ENCODE results near the gene CIAO2A. TPM values are rescaled to one million over a fixed set of nuclear protein-coding genes. Genes with fewer than 3 reads are reported as not detected.

CIAO2A gene, protein sequence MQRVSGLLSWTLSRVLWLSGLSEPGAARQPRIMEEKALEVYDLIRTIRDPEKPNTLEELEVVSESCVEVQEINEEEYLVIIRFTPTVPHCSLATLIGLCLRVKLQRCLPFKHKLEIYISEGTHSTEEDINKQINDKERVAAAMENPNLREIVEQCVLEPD
- total RNA-seq = 10 to 100 TPM; 27.5 to 31.8 TPM
- 10 to 100 TPM; 54.8 to 84.8 (median 64.9) TPM for polyA plus RNA-seq
- total RNA-seq = 12.1 to 29.4 (median 25.2) reads per million in 6 experiments

DNA sequence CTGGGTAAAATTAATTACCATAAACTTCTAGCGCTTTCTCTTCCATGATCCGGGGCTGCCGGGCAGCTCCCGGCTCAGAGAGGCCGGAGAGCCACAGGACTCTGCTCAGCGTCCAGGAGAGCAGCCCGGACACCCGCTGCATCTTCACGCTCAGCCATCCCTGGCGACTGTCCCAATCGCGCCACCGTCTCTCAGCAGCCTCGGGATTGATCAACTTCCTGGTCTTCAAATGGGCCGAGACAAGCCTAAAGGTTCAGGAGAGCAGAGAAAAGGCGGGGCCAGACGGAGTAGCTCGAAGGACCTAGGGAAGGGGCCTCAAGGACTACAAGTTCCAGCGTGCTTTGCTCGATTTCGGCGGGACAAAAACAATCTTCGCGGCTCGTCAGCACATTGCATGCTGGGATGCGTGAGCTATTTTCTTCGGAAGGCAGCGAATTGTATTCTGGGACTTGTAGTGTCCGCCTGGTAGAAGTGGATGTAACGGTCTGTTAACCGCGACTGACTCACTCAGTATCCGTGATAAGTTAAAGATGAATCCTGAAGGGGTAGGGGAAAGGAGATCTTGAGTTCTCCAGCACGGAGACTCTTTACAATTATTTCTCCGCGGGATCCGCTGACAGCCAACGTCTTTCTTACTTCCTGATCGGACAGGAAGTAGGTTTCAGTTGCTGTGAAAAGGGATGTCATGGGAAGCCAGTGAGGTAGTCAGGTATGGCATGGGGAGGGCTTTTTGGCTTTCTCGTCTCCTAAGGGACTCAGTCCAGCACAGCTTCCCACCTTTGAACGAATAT is at the start of gene CIAO2A:
CIAO2A (minus strand) TSS at position 212 of the 791 bp plus-strand sequence; CDS start at position 142, 70 bp downstream.
- H3K9me3 Mint-ChIP-seq = no peaks in the 10 kb centered on the region
- DNase-seq (peak; percentile 69 to 95 (median 88)), ATAC-seq (peak; percentile 69 to 72)
- peak within 1 kb of the TSS; percentile 94 to 100 (median 100) for H3K27ac Mint-ChIP-seq
- H3K36me3 Mint-ChIP-seq = peaks cover 3 to 19% (median 4%) of the 10 kb centered on the region in 3 donors
- H3K4me1 Mint-ChIP-seq = peaks cover 42 to 89% (median 80%) of the 10 kb centered on the region in 4 donors
- no peaks in the 10 kb centered on the region for H3K27me3 Mint-ChIP-seq
- H3K4me3 Mint-ChIP-seq = peak within 1 kb of the TSS; percentile 93 to 100 (median 97)
- POLR2A ChIA-PET = interaction anchor here (0.6 to 3.6 kb wide), 17 partner anchors 9 to 902 kb away, joined by 3 to 27 read pairs (median 4); partner anchors contain the start of genes PPIB, TRIP4 and USP3

DNA sequence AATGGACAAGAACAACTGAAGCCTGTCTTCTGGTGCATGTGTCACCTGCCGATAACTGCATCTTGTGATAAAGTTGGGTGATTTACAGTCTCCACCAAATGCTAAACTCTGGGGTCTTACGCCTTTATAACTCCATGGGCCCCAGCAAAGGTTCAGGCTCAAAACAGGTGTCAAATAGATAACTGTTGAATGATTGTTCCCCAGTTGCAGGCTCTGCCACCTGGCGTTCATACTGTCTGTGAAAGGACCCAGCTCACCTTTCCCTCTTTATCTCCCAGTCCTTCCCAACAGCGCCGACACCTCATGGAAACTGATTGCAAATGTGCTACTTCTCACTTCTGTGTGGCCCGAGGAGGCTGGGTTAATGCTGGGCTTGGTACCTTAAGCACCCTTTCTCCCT is 49.6 kb upstream of the CIAO2A start:
- H3K27ac Mint-ChIP-seq = peak overlapping the region in 2 of 10 donors; percentile 20 to 22
- no peaks in the 10 kb centered on the region for H3K9me3 Mint-ChIP-seq
- no peak for ATAC-seq
- no peak overlapping the region for H3K4me3 Mint-ChIP-seq
- POLR2A ChIA-PET = no interaction called here
- peaks cover 0 to 50% (median 6%) of the 10 kb centered on the region in 3 donors for H3K36me3 Mint-ChIP-seq
- H3K4me1 Mint-ChIP-seq = peaks cover 0 to 4% (median under 1%) of the 10 kb centered on the region in 4 donors
- no peaks in the 10 kb centered on the region for H3K27me3 Mint-ChIP-seq
- no peak for DNase-seq

DNA sequence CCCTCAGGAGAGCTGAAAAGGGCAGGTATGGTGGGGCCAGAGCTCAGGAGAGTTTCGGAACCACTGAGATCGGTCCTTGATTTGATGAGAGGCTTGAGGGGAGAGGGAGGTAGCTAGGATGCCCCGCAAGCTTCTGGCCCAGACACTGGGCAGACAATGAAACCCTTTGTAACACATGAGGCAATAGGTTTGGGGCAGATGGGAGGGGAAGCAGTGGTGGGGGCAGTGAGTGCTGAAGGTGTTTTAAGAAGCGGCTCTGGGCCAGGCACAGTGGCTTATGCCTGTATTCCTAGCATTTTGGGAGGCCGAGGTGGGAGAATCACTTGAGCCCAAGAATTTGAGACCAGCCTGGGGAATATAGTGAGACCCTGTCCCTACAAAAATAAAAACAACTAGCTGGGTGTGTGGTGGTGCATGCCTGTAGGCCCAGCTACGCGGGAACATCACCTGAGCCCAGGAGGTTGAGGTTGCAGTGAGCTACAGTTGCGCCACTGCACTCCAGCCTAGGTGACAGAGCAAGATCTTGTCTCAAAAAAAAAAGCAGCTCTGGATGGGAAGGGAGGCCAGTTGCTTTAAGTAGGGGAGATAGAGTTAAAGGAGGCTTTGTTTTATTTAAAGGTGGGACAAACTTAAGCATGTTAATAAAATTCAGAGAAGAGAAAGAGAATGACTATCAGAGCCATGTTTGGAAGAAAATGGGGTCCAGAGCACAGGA is 48.3 kb upstream of the CIAO2A start:
- DNase-seq = no peak
- ATAC-seq = no peak
- Mint-ChIP-seq H3K4me3 (no peak overlapping the region), H3K27ac (peak overlapping the region in 5 of 10 donors; percentile 22 to 91 (median 53)), H3K4me1 (peaks cover 0 to 4% (median under 1%) of the 10 kb centered on the region in 4 donors), H3K36me3 (peaks cover 0 to 62% (median 6%) of the 10 kb centered on the region in 3 donors), H3K9me3 (no peaks in the 10 kb centered on the region), H3K27me3 (no peaks in the 10 kb centered on the region)
- POLR2A ChIA-PET = no interaction called here

DNA sequence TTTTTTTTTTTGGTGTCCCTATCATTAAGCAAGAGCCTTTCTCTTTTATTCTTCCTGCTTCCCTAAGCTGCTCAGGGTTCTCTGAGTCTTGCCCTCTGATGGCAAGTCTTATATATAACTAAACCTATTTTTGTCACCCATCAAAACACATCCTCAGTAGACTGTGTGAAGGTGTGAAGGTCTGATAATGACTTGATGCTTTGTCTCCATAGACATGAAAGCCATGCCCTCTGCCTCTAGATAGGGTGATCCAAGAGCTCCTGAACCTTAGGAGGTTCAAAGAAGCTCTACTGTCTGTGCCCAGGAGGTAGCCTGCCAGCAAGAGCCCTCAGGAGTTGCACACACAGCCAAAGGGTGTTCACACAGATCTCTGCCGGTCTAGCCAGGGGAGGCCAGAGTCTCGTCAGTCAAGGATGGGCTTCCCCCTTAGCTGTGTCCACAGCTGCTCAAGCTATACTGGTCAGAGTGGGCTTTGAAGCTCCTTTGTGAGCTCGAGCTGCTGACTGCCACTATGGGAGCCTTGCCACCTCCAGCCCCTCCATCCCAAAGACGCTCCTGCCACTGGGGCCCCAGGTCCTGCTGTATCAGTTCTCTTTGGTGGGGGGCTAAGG is 44.8 kb upstream of the CIAO2A start:
- H3K36me3 Mint-ChIP-seq = peaks cover 0 to 83% (median 18%) of the 10 kb centered on the region in 3 donors

DNA sequence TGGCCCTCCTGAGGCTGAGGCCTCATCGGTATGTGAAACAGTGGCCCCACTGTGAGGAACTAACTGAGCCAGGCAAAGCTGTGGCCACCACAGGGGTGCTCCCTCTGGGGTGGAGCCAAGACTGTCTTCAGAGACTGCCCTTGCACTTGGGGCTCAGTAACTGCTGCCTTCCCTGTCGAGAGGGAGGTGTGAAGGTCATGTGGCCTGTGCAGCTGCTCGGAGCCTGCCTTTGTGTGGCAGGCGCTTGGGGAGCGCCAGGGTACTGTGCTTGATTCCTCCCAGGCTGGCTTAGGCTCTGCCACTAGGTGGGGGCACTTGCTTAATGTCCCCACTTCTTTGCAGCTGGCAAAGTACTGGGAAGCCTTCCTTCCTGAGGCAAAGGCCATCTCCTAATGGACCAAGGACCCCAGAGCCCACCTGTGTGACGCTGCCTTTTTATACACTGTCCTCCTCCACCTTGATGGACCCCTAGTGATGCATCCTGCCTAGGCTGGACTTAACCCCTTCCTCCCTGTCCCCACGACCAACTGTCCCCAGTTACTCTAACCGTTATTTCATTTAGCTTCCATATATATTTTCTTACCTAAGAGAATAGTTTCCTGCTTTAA is 43.7 kb upstream of the CIAO2A start:
- H3K4me3 Mint-ChIP-seq = no peak overlapping the region
- no peaks in the 10 kb centered on the region for H3K27me3 Mint-ChIP-seq
- peaks cover 0 to 4% (median 0%) of the 10 kb centered on the region in 4 donors for H3K4me1 Mint-ChIP-seq
- ATAC-seq = peak in 1 of 2 donors; percentile 36
- POLR2A ChIA-PET = interaction anchor here (0.6 to 0.7 kb wide), 2 partner anchors 8 to 136 kb away, joined by 4 to 5 read pairs; no protein-coding TSS in a partner anchor
- H3K9me3 Mint-ChIP-seq = no peaks in the 10 kb centered on the region
- peaks cover under 1 to 86% (median 18%) of the 10 kb centered on the region in 3 donors for H3K36me3 Mint-ChIP-seq
- peak overlapping the region in 3 of 10 donors; percentile 46 to 49 (median 47) for H3K27ac Mint-ChIP-seq
- DNase-seq = no peak

More for the DNA sequence above, 44.8 kb upstream of the CIAO2A start:
- DNase-seq (no peak), ATAC-seq (no peak)
- Mint-ChIP-seq H3K27ac (peak overlapping the region in 1 of 10 donors; percentile 72), H3K9me3 (no peaks in the 10 kb centered on the region), H3K4me1 (peaks cover 0 to 4% (median 0%) of the 10 kb centered on the region in 4 donors), H3K27me3 (no peaks in the 10 kb centered on the region), H3K4me3 (no peak overlapping the region)
- POLR2A ChIA-PET = interaction anchor here (0.6 to 0.7 kb wide), 2 partner anchors 9 to 18 kb away, joined by 4 to 5 read pairs; no protein-coding TSS in a partner anchor

DNA sequence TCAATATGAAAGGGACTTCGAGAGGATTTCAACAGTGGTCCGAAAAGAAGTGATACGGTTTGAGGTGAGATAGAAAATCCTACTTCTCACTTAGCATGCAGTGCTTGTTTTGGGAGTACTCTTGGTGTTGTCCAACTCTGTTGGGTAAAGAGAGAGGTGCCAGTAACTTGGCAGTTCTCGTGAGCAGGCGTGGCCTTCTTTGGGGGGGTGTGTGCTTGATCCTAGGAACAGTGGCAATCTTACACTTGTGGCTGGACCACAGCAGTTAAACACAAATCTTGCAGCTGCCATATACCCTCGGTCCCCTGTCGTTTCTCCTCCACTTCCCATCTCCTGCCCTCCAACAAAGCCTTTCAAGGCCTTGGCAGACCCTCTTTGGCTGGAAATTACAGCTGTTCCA is 42.7 kb upstream of the CIAO2A start:
- POLR2A ChIA-PET = no interaction called here
- ATAC-seq (no peak), DNase-seq (no peak)
- H3K9me3 Mint-ChIP-seq = no peaks in the 10 kb centered on the region
- H3K4me3 Mint-ChIP-seq = no peak overlapping the region
- H3K36me3 Mint-ChIP-seq = peaks cover 8 to 87% (median 16%) of the 10 kb centered on the region in 3 donors
- H3K27me3 Mint-ChIP-seq = no peaks in the 10 kb centered on the region
- peaks cover 0 to 4% (median 0%) of the 10 kb centered on the region in 4 donors for H3K4me1 Mint-ChIP-seq
- H3K27ac Mint-ChIP-seq = no peak overlapping the region

DNA sequence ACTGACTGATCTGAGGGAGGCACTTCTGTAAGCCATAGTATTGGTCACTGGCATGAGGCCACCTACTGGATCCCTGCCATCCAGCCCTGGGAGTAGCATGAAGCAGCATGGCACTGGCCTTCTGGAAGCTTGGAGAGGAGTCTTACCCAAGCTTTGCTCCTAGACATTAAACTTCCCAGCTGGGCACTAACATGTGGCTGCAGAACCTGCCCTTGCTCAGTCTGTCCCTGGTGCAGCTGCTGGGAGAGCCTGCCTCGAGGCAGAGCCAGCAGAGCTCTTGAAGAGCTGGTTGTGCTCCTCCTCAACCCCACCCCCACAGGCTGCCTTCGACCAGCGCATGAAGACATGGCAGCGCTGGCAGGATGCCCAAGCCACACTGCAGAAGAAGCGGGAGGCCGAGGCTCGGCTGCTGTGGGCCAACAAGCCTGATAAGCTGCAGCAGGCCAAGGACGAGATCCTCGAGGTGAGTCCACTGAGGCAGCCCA is 40.7 kb upstream of the CIAO2A start:
- DNase-seq = no peak
- peaks cover 11 to 94% (median 22%) of the 10 kb centered on the region in 3 donors for H3K36me3 Mint-ChIP-seq

DNA sequence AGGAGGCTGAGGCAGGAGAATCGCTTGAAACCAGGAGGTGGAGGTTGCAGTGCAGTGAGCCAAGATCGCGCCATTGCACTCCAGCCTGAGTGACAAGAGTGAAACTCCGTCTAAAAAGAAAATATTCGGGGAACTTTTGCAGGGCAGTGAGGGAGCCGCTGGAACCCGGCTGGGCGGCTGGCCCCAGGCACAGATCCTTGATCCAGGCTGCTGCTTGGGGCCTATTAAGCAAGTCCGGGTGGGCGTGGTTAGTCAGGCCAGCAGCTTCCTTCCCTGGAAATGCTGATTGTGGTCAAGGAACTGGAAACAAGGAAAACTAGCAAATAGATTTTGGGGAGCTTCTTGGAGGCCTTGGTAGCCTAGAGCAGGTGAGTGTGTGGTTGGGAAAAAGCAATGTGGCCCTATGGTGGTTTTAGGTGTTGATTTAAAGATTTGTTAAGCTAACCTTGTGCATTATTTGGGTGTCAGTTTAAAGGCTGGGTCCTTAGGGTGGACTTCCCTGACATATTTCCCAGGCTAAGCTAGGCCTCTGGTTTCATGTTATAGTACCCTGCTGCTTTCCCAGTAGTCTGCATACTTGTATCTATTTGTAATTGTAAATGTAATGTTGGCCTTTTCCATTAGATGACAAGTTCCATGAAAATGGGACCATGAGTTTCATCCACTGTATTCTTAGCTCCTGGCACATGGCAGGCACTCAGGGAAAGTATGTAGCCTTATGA is 40.1 kb upstream of the CIAO2A start:
- peaks cover 11 to 98% (median 22%) of the 10 kb centered on the region in 3 donors for H3K36me3 Mint-ChIP-seq
- peak overlapping the region in 2 of 10 donors; percentile 38 to 81 for H3K27ac Mint-ChIP-seq
- H3K4me3 Mint-ChIP-seq = no peak overlapping the region
- ATAC-seq (no peak), DNase-seq (no peak)
- H3K27me3 Mint-ChIP-seq = no peaks in the 10 kb centered on the region
- no peaks in the 10 kb centered on the region for H3K9me3 Mint-ChIP-seq
- POLR2A ChIA-PET = no interaction called here
- H3K4me1 Mint-ChIP-seq = no peaks in the 10 kb centered on the region

More for the DNA sequence above, 40.7 kb upstream of the CIAO2A start:
- Mint-ChIP-seq H3K4me1 (no peaks in the 10 kb centered on the region), H3K27me3 (no peaks in the 10 kb centered on the region), H3K27ac (peak overlapping the region in 2 of 10 donors; percentile 38 to 81), H3K4me3 (no peak overlapping the region), H3K9me3 (no peaks in the 10 kb centered on the region)
- POLR2A ChIA-PET = interaction anchor here (0.6 kb wide), 1 partner anchor 30 kb away, joined by 4 read pairs; no protein-coding TSS in a partner anchor
- no peak for ATAC-seq

DNA sequence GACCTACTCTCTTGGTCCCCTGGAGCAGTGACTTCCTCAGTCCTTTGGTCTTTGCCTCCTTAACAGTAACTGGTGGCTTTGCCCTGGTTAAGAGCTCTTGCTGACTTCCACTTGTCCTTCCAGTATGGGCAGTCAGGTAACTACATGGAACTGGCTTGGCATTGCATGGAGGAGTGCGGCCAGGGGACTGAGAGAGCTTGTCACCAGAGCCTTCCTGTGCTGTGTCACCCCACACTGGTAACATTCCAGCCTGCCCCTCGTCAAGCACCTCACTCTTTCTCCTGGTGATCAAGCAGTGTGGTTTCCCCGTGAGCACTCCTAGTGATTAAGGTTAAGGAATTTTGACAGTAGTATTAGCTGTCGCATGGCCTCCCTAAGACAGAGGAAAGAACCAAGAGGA is 38.6 kb upstream of the CIAO2A start:
- Mint-ChIP-seq H3K36me3 (peaks cover 17 to 99% (median 32%) of the 10 kb centered on the region in 3 donors), H3K27me3 (no peaks in the 10 kb centered on the region), H3K27ac (peak overlapping the region in 1 of 10 donors; percentile 43), H3K4me1 (peaks cover 0 to 2% (median under 1%) of the 10 kb centered on the region in 4 donors), H3K9me3 (no peaks in the 10 kb centered on the region), H3K4me3 (no peak overlapping the region)
- DNase-seq = no peak
- POLR2A ChIA-PET = interaction anchor here (1.0 kb wide), 1 partner anchor 12 kb away, joined by 5 read pairs; no protein-coding TSS in a partner anchor
- ATAC-seq = no peak

DNA sequence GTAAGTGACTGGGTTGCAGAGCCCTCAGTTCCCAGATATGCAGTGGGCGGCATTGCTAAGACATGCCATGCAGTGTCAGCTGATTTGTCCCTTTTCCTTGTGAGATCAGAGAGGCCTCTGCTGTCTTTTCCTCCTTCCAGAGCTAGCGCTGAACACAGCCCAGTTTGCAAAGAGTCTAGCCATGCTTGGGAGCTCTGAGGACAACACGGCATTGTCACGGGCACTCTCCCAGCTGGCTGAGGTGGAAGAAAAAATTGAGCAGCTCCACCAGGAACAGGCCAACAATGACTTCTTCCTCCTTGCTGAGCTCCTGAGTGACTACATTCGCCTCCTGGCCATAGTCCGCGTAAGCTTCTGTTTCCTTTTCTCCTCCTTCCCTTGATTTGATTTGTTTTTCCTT is 37.9 kb upstream of the CIAO2A start:
- POLR2A ChIA-PET = interaction anchor here (1.0 kb wide), 1 partner anchor 12 kb away, joined by 5 read pairs; no protein-coding TSS in a partner anchor
- Mint-ChIP-seq H3K27me3 (no peaks in the 10 kb centered on the region), H3K9me3 (no peaks in the 10 kb centered on the region), H3K27ac (no peak overlapping the region), H3K4me1 (peaks cover 0 to 2% (median under 1%) of the 10 kb centered on the region in 4 donors), H3K4me3 (no peak overlapping the region), H3K36me3 (peaks cover 17 to 99% (median 31%) of the 10 kb centered on the region in 3 donors)
- ATAC-seq = no peak
- no peak for DNase-seq

DNA sequence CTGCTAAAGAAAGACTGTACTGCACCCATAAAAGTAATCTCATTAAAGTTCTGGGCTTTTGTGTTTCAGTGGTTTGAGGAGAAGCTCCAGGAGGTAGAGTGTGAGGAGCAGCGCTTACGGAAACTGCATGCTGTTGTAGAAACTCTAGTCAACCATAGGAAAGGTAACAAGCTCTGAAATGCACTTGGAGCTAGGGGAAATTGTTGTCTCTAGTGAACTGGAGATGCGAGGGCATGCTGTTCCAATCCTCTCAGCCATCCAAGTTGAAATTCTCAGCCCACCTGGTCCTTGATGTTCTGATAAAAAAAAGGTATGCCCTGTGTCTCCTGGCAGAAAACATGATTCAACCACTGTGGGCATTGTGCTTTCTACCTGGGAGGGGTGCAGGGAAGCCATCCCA is 36.5 kb upstream of the CIAO2A start:
- H3K36me3 Mint-ChIP-seq = peaks cover 17 to 97% (median 26%) of the 10 kb centered on the region in 3 donors
- no peak overlapping the region for H3K27ac Mint-ChIP-seq
- POLR2A ChIA-PET = interaction anchor here (0.6 kb wide), 1 partner anchor 8 kb away, joined by 5 read pairs; no protein-coding TSS in a partner anchor

More for the DNA sequence above, 36.5 kb upstream of the CIAO2A start:
- DNase-seq = no peak
- no peak overlapping the region for H3K4me3 Mint-ChIP-seq
- peaks cover 0 to 2% (median under 1%) of the 10 kb centered on the region in 4 donors for H3K4me1 Mint-ChIP-seq
- no peaks in the 10 kb centered on the region for H3K9me3 Mint-ChIP-seq
- no peaks in the 10 kb centered on the region for H3K27me3 Mint-ChIP-seq
- no peak for ATAC-seq
